ENCODE results near the gene KIFC1.

DNA sequence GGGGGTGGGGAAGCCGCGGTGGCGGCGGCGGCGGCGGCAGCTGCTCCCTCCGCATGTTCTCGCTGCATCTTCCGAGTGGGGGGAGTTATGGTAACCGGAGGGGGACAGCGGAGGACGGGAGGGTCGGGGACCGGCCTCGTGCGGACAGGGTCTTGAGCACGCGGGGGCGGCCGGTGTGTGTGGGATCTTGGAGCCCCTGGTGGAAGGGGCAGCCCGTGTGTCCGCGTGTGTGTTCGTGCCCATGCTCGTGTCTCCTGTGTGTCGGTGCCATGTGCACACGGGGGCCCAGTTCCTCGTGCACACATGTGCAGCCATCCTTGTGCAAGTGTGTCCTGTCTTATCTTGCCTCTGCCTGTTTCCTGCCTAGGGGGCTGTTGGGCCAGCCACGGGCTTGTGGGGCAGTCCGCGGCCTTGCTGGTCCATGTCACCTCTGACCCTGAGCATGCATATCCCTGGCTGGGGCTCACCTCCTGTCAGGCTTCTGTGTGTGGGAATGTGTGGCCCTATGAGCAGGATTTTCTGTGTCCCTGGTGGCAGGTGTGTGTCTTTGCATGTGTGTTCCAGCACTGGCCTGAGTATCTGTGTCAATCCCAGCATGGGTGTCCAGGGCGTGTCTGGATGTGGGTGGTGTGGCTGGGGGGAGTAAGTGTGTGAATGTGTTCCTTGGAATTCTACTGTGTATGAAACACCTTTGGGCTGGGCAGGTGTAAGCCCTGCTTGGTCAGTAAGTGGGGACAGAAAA is 36.8 kb downstream of the KIFC1 start:
- TF ChIP-seq, protein P1, sequence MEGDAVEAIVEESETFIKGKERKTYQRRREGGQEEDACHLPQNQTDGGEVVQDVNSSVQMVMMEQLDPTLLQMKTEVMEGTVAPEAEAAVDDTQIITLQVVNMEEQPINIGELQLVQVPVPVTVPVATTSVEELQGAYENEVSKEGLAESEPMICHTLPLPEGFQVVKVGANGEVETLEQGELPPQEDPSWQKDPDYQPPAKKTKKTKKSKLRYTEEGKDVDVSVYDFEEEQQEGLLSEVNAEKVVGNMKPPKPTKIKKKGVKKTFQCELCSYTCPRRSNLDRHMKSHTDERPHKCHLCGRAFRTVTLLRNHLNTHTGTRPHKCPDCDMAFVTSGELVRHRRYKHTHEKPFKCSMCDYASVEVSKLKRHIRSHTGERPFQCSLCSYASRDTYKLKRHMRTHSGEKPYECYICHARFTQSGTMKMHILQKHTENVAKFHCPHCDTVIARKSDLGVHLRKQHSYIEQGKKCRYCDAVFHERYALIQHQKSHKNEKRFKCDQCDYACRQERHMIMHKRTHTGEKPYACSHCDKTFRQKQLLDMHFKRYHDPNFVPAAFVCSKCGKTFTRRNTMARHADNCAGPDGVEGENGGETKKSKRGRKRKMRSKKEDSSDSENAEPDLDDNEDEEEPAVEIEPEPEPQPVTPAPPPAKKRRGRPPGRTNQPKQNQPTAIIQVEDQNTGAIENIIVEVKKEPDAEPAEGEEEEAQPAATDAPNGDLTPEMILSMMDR (IDR thresholded peaks at IDR 0.05), result peak in 4 of 6 experiments; percentile 13 to 50 (median 30)
- TF ChIP-seq POLR2A (IDR thresholded peaks at IDR 0.05), result no peak

All from thyroid gland (tissue), 4 donors.